CD14-positive monocyte (primary cell): Measurements from ENCODE around the gene DNAH11. TPM values are rescaled to one million over a fixed set of nuclear protein-coding genes. Genes with fewer than 3 reads are reported as not detected.

Experiments
- DNase-seq, 3 donors: peaks; one replicate each; pipeline ENCODE4 v3.0.0-alpha.2; 2011 to 2022
- H2AFZ ChIP-seq: 2 replicates; pipeline ENCODE4 v1.6.0; 2012; ENCODE audit warnings: mild to moderate bottlenecking, low read depth, low read length, inconsistent platforms; ENCODE audit not compliant: insufficient read depth, poor library complexity, severe bottlenecking
- H3K27ac ChIP-seq, 2 donors: 1 replicate in 1 of 2; 2 replicates in 1 of 2; pipeline ENCODE4 v1.5.1; 2012 to 2013; ENCODE audit warnings: low read length in 2 of 2, control low read depth in 1 of 2, inconsistent platforms in 1 of 2, low read depth in 1 of 2, mild to moderate bottlenecking in 1 of 2
- H3K27me3 ChIP-seq, 2 donors: one replicate each; pipeline versions ENCODE4 v1.6.0 to v1.6.1; 2011 to 2013; ENCODE audit warnings: low read length in 2 of 2; ENCODE audit not compliant: control insufficient read depth in 2 of 2, insufficient read depth in 2 of 2
- H3K36me3 ChIP-seq, 2 donors: replicated peaks in 1 of 2; 1 replicate in 1 of 2; 2 replicates in 1 of 2; pipeline versions ENCODE4 v1.5.1 to v1.6.1; 2012 to 2013; ENCODE audit warnings: low read length in 2 of 2, control low read depth in 1 of 2, inconsistent platforms in 1 of 2, mild to moderate bottlenecking in 1 of 2; ENCODE audit not compliant: insufficient read depth in 2 of 2, control insufficient read depth in 1 of 2
- H3K4me1 ChIP-seq, 2 donors: 1 replicate in 1 of 2; 2 replicates in 1 of 2; pipeline versions ENCODE4 v1.5.1 to v1.6.1; 2012 to 2013; ENCODE audit warnings: low read length in 2 of 2, control low read depth in 1 of 2, inconsistent platforms in 1 of 2, mild to moderate bottlenecking in 1 of 2, moderate library complexity in 1 of 2; ENCODE audit not compliant: insufficient read depth in 2 of 2, control insufficient read depth in 1 of 2
- H3K4me2 ChIP-seq: replicated peaks from 2 replicates; pipeline ENCODE3; 2012; ENCODE audit warnings: low read length, moderate library complexity, mild to moderate bottlenecking; ENCODE audit not compliant: poor library complexity, severe bottlenecking; ENCODE audit errors: extremely low read depth
- H3K4me3 ChIP-seq, 3 experiments: fragments of 200-600 bp in 1 of 3; sonication (generic) in 1 of 3; replicated peaks in 1 of 3; 1 replicate in 2 of 3; 2 replicates in 1 of 3; pipeline ENCODE4 v1.5.1; 2011 to 2013; ENCODE audit warnings: low read length in 3 of 3, mild to moderate bottlenecking in 3 of 3, control low read depth in 2 of 3, low read depth in 2 of 3, inconsistent platforms in 1 of 3, moderate library complexity in 1 of 3
- H3K79me2 ChIP-seq: 2 replicates; pipeline ENCODE4 v1.6.0; 2012; ENCODE audit warnings: mild to moderate bottlenecking, control low read depth, inconsistent platforms, low read length, moderate library complexity; ENCODE audit not compliant: insufficient read depth
- H3K9ac ChIP-seq: 2 replicates; pipeline ENCODE4 v1.6.0; 2017; ENCODE audit warnings: low read length, mild to moderate bottlenecking; ENCODE audit not compliant: insufficient read depth, poor library complexity, severe bottlenecking
- H3K9me3 ChIP-seq, 2 donors: replicated peaks in 1 of 2; 1 replicate in 1 of 2; 2 replicates in 1 of 2; pipeline versions ENCODE4 v1.5.1 to v1.6.1; 2012 to 2013; ENCODE audit warnings: low read length in 2 of 2, control low read depth in 1 of 2; ENCODE audit not compliant: control insufficient read depth in 1 of 2, insufficient read depth in 1 of 2
- H4K20me1 ChIP-seq: 2 replicates; pipeline ENCODE4 v1.6.0; 2012; ENCODE audit warnings: mild to moderate bottlenecking, low read length, control low read depth, moderate library complexity; ENCODE audit not compliant: insufficient read depth
- H3K27ac Mint-ChIP-seq, 7 donors: one replicate each; pipeline ENCODE4 v1.8.0; 2020; ENCODE audit warnings: mild to moderate bottlenecking in 7 of 7, mixed read lengths in 7 of 7, moderate library complexity in 6 of 7, inconsistent platforms in 2 of 7
- H3K27me3 Mint-ChIP-seq, 3 donors: one replicate each; pipeline ENCODE4 v1.8.0; 2021 to 2022; ENCODE audit warnings: low read depth in 3 of 3, mild to moderate bottlenecking in 3 of 3, mixed read lengths in 3 of 3, moderate library complexity in 3 of 3, inconsistent platforms in 1 of 3
- H3K36me3 Mint-ChIP-seq, 2 donors: one replicate each; pipeline ENCODE4 v1.8.0; 2020; ENCODE audit warnings: mixed read lengths in 2 of 2, inconsistent platforms in 1 of 2, mild to moderate bottlenecking in 1 of 2
- H3K4me1 Mint-ChIP-seq: one replicate; pipeline ENCODE4 v1.8.0; 2020; ENCODE audit warnings: mild to moderate bottlenecking, mixed read lengths
- H3K4me3 Mint-ChIP-seq, 2 donors: one replicate each; pipeline ENCODE4 v1.8.0; 2020; ENCODE audit warnings: mild to moderate bottlenecking in 2 of 2, mixed read lengths in 2 of 2, moderate library complexity in 1 of 2
- H3K9me3 Mint-ChIP-seq, 7 donors: one replicate each; pipeline ENCODE4 v1.8.0; 2020 to 2022; ENCODE audit warnings: mixed read lengths in 7 of 7, mild to moderate bottlenecking in 6 of 7, moderate library complexity in 6 of 7, inconsistent platforms in 2 of 7
- CTCF ChIP-seq: fragments of 200-600 bp; IDR thresholded peaks from one replicate; pipeline ENCODE4 v1.8.0; 2022; ENCODE audit warnings: antibody characterized with exemption, mild to moderate bottlenecking
- WGBS: methylation state at CpG from one replicate; pipeline ENCODE4 v1.1.5; 2013; ENCODE audit warnings: missing lambda C conversion rate; ENCODE audit not compliant: insufficient coverage; 5-methylcytosine and 5-hydroxymethylcytosine counted together
- intact Hi-C, 2 donors: fragments of 100-400 bp; cut with micrococcal nuclease; formaldehyde crosslinking; loops; one replicate each; pipeline versions ENCODE4 v1.15.0 to v1.15.1; 2023
- polyA plus RNA-seq, 3 donors: library from polyadenylated mRNA; depleted of rRNA in 1 of 3; unstranded in 2 of 3; stranded (reverse) in 1 of 3; fragments of 300-500 nt in 2 of 3; fragments of >200 nt in 1 of 3; fragmentation: Illumina TruSeq in 2 of 3; gene quantifications; 1 replicate in 2 of 3; 2 replicates in 1 of 3; pipeline ENCODE4 v1.2.3, GENCODE V29; 2012 to 2021

Gene DNAH11
- polyA plus RNA-seq, 3 donors: not detected

GRCh38 chr7:21704359-21704758 lies 161.5 kb downstream of the DNAH11 start:
- peaks cover 0 to 11% (median 3%) of the 10 kb centered on the region in 7 donors for H3K9me3 Mint-ChIP-seq
- Histone ChIP-seq H3K4me1 (no peaks in the 10 kb centered on the region), H3K27ac (no peak overlapping the region), H3K9ac (no peak overlapping the region), H3K9me3 (no peaks in the 10 kb centered on the region), H3K27me3 (no peaks in the 10 kb centered on the region), H3K79me2 (no peaks in the 10 kb centered on the region), H4K20me1 (no peaks in the 10 kb centered on the region), H2AFZ (no peak overlapping the region), H3K36me3 (no peaks in the 10 kb centered on the region), H3K4me3 (no peak overlapping the region), H3K4me2 (no peak overlapping the region)
- no peak overlapping the region for H3K27ac Mint-ChIP-seq
- DNase-seq: no peak
- H3K4me3 Mint-ChIP-seq: no peak overlapping the region
- H3K27me3 Mint-ChIP-seq: no peaks in the 10 kb centered on the region
- intact Hi-C loops: no loop called here
- TF ChIP-seq CTCF: no peak
- WGBS: 100% methylated on average over 1 of the region's 4 CpGs
- no peaks in the 10 kb centered on the region for H3K36me3 Mint-ChIP-seq
- no peaks in the 10 kb centered on the region for H3K4me1 Mint-ChIP-seq

GRCh38 chr7:21706131-21706530 lies 163.3 kb downstream of the DNAH11 start:
- intact Hi-C loops: no loop called here
- no peak overlapping the region for H3K27ac ChIP-seq
- no peaks in the 10 kb centered on the region for H3K4me1 ChIP-seq
- no peak overlapping the region for H3K9ac ChIP-seq
- no peak for TF ChIP-seq CTCF
- Mint-ChIP-seq H3K27ac (no peak overlapping the region), H3K4me3 (no peak overlapping the region), H3K9me3 (peaks cover 0 to 7% (median 4%) of the 10 kb centered on the region in 7 donors), H3K4me1 (no peaks in the 10 kb centered on the region), H3K27me3 (no peaks in the 10 kb centered on the region), H3K36me3 (no peaks in the 10 kb centered on the region)
- no peaks in the 10 kb centered on the region for H3K36me3 ChIP-seq
- WGBS: 86% methylated on average over 2 of the region's 3 CpGs
- no peaks in the 10 kb centered on the region for H3K27me3 ChIP-seq
- H3K4me3 ChIP-seq: no peak overlapping the region
- H2AFZ ChIP-seq: no peak overlapping the region
- no peaks in the 10 kb centered on the region for H3K79me2 ChIP-seq
- no peaks in the 10 kb centered on the region for H4K20me1 ChIP-seq
- H3K9me3 ChIP-seq: no peaks in the 10 kb centered on the region
- DNase-seq: no peak
- no peak overlapping the region for H3K4me2 ChIP-seq
